Measurements from ENCODE around the gene LRRC3C. TPM values are rescaled to one million over a fixed set of nuclear protein-coding genes. Genes with fewer than 3 reads are reported as not detected.

The LRRC3C gene
- total and polyA plus RNA-seq, 2 donors (not counting 1 experiment from before 2014, with no cell fraction given): 0.12 TPM; not detected in 1

GRCh38 chr17:39928858-39929645, 1.5 kb downstream of the LRRC3C start:
- no peaks in the 10 kb centered on the region for H3K27me3 Mint-ChIP-seq
- ChIA-PET CTCF (interaction anchor here (0.9 to 1.4 kb wide), 2 partner anchors 51 to 52 kb away, joined by 3 to 6 read pairs; partner anchors contain the start of gene PSMD3), POLR2A (no interaction called here)
- Histone ChIP-seq H3K4me1 (ENCODE audit: control insufficient read depth in 2 of 2, insufficient read depth in 2 of 2, low read length in 2 of 2) (peaks cover 33 to 34% of the 10 kb centered on the region in 2 donors), H3K79me2 (ENCODE audit: control insufficient read depth, insufficient read depth, low read length) (peaks cover 45% of the 10 kb centered on the region), H3K27me3 (replicated peaks in 1 of 4; ENCODE audit: control extremely low read depth in 1 of 4, control insufficient read depth in 3 of 4, insufficient read depth in 4 of 4, low read length in 3 of 4) (no peaks in the 10 kb centered on the region), H3K9me3 (ENCODE audit: control extremely low read depth in 1 of 3, control insufficient read depth in 2 of 3, insufficient read depth in 1 of 3, low read length in 2 of 3) (no peaks in the 10 kb centered on the region), H4K20me1 (ENCODE audit: control insufficient read depth, insufficient read depth, low read length, poor library complexity, severe bottlenecking) (peaks cover 34% of the 10 kb centered on the region), H3K4me2 (replicated peaks; ENCODE audit: low read depth, low read length, poor library complexity, severe bottlenecking) (peak overlapping the region; percentile 89), H3K36me3 (replicated peaks in 1 of 2; ENCODE audit: control extremely low read depth in 1 of 2, control insufficient read depth in 1 of 2, extremely low read depth in 1 of 2, insufficient read depth in 2 of 2, low read length in 1 of 2) (peaks cover 0 to 2% of the 10 kb centered on the region in 2 experiments), H3K9ac (ENCODE audit: low read length) (no peak overlapping the region), H3K4me3 (ENCODE audit: control extremely low read depth in 1 of 5, extremely low read depth in 1 of 5, insufficient read depth in 1 of 5, low read depth in 2 of 5, low read length in 4 of 5) (no peak overlapping the region), H2AFZ (ENCODE audit: insufficient read depth, low read depth, low read length, poor library complexity, severe bottlenecking) (no peak overlapping the region), H3K27ac (ENCODE audit: low read length in 2 of 2) (no peak overlapping the region)
- 67% methylated on average over 6 of the region's 8 CpGs for WGBS (ENCODE audit: insufficient coverage)
- intact Hi-C loops (cut with micrococcal nuclease): loop anchor here (5.0 to 10.0 kb wide), 2 partner anchors 174 to 477 kb away; partner anchors contain the start of gene MED1
- H3K4me1 Mint-ChIP-seq: peaks cover 36% of the 10 kb centered on the region
- no peaks in the 10 kb centered on the region for H3K9me3 Mint-ChIP-seq (ENCODE audit: insufficient read depth)
- TF ChIP-seq CTCF (IDR thresholded peaks at IDR 0.05) (no peak), EZH2 (IDR thresholded peaks at IDR 0.05; ENCODE audit: borderline replicate concordance, insufficient read depth, low read depth, low read length, poor library complexity, severe bottlenecking) (no peak)
- no peak overlapping the region for H3K27ac Mint-ChIP-seq
- H3K4me3 Mint-ChIP-seq: peak overlapping the region; percentile 32
- no peak for DNase-seq
- no peak for ATAC-seq (ENCODE audit: low read depth)

Data from B cell (primary cell).